GM12891 (cell line): ENCODE data around the gene NKAIN4.

Experiments
- DNase-seq: peaks from one replicate; pipeline ENCODE4 v3.0.0; 2011; ENCODE audit warnings: low spot score; ENCODE audit not compliant: insufficient read length
- FAIRE-seq: peaks from 2 replicates; lab custom pipeline; 2011; peaks lifted over from hg19 to GRCh38; lab: Jason Lieb, UNC
- PAX5 ChIP-seq: IDR thresholded peaks from 2 replicates; pipeline ENCODE4 v1.6.1; 2011; ENCODE audit warnings: low read length, moderate library complexity, mild to moderate bottlenecking; ENCODE audit not compliant: insufficient read depth, severe bottlenecking
- POLR2A ChIP-seq: IDR thresholded peaks from 2 replicates; pipeline ENCODE4 v1.6.1; 2011; ENCODE audit warnings: low read depth, low read length, control low read depth
- POLR2AphosphoS5 ChIP-seq: IDR thresholded peaks from 2 replicates; pipeline ENCODE4 v1.6.1; 2011; ENCODE audit warnings: low read depth, low read length, control low read depth
- POU2F2 ChIP-seq: IDR thresholded peaks from 2 replicates; pipeline ENCODE4 v1.6.1; 2011; ENCODE audit warnings: low read depth, mild to moderate bottlenecking, control low read depth, low read length, moderate library complexity
- SPI1 ChIP-seq: IDR thresholded peaks from 2 replicates; pipeline ENCODE4 v1.6.1; 2011; ENCODE audit warnings: low read depth, low read length, control low read depth
- TAF1 ChIP-seq: IDR thresholded peaks from 2 replicates; pipeline ENCODE4 v1.6.1; 2011; ENCODE audit warnings: low read depth, low read length, control low read depth

NKAIN4 gene

DNA sequence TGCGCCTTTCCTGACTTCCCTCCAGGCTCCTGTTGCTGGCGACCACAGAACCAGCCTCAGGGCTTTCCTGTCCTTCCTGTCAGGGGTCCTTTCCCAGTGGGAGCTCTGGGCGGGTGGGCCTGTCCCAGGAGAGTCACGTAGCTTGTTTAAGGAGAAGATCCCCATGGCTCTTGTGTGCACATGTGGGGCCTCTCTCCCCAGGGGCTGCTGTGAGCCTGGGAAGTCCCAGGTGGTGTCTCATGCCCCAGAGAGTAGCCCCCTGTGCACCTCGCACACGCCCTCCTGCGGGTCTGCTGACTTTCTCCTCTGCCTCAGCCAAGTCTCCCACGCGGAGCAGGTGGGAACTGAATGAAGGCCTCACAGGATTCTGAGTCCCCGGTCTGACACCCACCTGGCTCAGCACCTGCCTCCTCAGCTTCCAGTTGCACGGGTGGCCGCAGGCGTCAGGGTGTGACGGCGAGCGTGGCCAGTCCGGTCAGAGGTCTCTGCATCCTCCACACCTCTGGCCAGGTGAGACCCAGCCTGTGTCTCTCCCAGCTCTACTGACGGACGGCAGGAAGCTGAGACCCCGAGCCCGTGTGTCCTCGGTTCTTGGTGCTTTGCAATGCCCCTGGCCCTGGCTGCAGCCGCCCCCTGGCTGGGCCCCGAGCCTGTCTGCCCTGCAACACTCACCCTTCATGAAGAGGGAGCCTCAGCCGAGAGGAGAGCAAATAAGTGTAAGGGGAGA lies 5.6 kb upstream of the NKAIN4 start:
- TF ChIP-seq POLR2A (no peak), SPI1 (no peak), PAX5 (no peak), TAF1 (no peak), POLR2AphosphoS5 (no peak), POU2F2 (no peak)
- no peak for DNase-seq
- no peak for FAIRE-seq

DNA sequence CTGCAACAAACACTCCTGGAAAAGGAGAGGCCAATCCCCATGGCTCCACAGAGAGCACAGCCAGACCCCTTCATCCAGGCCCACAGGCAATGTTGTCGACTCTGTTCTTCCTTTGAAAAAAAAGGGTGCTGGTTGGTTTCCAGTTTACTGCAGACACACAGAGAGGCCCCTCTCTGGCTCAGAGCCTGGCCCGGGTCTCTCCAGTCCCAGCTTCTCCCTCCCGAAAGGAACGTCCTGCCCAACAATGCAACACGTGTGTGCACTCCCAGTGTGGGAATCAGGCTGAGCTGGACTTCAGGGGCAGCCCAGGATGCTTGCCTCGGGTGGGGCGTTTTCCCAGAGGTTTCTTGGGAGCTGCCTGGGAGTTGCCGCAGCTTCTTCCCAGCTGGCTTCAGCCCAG lies 4.5 kb upstream of the NKAIN4 start:
- FAIRE-seq (no peak), DNase-seq (no peak)
- TF ChIP-seq POLR2A (no peak), SPI1 (no peak), PAX5 (no peak), POLR2AphosphoS5 (no peak), POU2F2 (no peak), TAF1 (no peak)

DNA sequence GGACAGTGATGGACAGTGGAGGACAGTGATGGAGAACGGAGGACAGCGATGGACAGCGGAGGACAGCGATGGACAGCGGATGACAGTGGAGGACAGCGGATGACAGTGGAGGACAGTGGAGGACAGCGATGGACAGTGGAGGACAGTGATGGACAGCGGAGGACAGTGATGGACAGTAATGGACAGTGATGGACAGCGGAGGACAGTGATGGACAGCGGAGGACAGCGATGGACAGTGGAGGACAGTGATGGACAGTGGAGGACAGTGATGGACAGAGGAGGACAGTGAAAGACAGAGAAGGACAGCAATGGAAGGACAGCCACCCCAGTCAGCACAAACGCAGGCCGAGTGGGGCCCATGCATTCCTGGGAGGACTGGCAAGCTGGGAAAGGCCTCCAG lies 3.4 kb upstream of the NKAIN4 start:
- FAIRE-seq, result no peak
- no peak for TF ChIP-seq SPI1
- DNase-seq, result no peak

DNA sequence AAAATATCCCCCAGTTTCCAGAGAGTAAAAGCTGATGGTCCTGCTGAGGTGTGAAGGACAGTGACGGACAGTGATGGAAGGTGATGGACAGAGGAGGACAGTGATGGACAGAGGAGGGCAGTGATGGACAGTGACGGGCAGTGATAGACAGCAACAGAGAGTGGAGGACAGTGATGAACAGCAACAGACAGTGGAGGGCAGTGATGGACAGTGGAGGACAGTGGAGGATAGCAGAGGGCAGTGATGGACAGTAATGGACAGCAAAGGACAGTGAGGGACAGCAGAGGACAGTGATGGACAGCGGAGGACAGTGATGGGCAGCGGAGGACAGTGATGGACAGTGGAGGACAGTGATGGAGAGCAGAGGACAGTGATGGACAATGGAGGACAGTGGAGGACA lies 2.7 kb upstream of the NKAIN4 start:
- FAIRE-seq (no peak), DNase-seq (no peak)
- TF ChIP-seq POU2F2 (no peak), PAX5 (no peak), SPI1 (no peak), POLR2A (no peak), TAF1 (no peak), POLR2AphosphoS5 (no peak)

DNA sequence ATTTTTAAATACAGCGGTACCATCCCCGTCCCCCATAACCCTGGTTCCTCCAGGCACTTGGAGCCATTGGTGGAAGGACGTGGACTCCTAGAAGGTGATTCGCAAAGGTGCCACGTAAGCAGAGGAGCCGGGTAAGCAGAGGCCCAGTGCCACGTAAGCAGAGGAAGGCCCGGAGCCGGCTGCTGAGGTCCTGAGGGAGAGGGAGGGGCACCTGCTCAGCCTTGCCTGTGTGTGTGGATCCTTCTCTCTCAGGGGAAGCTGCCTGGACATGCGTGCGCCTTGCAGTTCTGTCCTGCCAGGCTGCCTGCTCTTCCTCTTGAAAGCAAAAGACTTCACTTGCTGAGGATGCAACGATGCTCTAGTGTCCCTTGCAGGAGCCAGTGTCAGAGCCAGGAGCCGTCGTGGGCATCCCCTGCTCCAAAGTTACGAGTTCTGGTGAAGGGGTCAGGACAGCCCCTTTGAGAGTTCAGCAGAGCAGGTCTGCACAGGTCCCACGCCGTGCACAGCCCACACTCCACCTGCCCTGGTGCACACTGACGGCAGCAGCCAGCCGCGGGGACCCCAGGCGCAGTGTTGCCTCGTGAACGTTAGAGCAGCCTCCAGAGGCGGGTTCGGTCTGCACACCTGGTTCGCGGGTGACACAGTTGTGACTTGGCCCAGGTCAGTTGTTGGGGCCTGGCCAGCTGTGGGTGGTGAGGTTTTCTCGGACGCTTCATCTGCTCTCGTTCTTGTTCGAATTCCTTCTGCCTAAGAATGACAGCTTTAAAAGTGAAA lies 1.9 kb upstream of the NKAIN4 start:
- FAIRE-seq, result no peak
- DNase-seq, result no peak
- TF ChIP-seq POLR2AphosphoS5, result no peak
- no peak for TF ChIP-seq TAF1
- no peak for TF ChIP-seq SPI1
- TF ChIP-seq POLR2A, result no peak
- no peak for TF ChIP-seq PAX5
- TF ChIP-seq POU2F2, result no peak

DNA sequence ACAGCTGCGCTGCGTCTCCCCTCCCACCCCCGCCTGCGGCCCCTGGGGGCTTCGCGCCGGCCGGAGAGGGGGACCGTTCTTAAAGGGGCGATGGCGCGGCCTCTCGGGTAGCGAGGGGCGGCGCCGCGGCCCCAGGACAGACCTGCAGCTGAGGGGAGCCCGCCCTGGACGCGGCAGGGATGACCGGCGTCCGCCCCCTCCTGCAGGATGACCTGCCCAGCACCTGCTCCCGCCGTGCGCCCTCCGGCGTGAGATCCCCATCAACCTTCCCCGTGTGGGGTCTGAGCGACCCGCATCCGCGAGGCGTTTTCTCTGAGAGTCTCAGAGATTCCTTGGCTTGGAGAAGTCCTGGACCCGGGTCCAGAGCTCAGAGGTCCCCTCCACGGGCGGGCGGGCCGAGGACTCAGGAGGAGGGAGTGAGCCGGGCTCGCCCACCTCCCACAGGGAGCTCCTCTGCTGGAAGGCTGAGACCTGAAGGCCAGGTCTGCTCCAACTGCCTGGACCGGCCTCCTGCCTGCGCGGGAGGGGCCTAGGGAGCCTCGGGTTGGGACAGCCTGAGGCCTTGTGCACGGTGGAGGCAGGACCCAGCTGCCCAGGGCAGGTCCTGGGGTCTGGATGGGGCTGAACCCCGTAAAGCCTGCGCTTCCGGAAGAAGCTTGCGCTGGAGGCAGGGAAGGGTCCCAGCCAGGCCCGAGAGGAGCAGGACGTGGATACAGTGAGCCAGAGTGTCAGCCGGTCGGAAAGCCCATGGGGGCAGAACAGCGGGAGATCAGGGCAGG lies 532 bp upstream of the NKAIN4 start:
- TF ChIP-seq SPI1, result no peak
- no peak for TF ChIP-seq TAF1
- no peak for TF ChIP-seq POLR2A
- no peak for TF ChIP-seq POLR2AphosphoS5
- TF ChIP-seq PAX5, result no peak
- no peak for TF ChIP-seq POU2F2
- DNase-seq (no peak), FAIRE-seq (no peak)

DNA sequence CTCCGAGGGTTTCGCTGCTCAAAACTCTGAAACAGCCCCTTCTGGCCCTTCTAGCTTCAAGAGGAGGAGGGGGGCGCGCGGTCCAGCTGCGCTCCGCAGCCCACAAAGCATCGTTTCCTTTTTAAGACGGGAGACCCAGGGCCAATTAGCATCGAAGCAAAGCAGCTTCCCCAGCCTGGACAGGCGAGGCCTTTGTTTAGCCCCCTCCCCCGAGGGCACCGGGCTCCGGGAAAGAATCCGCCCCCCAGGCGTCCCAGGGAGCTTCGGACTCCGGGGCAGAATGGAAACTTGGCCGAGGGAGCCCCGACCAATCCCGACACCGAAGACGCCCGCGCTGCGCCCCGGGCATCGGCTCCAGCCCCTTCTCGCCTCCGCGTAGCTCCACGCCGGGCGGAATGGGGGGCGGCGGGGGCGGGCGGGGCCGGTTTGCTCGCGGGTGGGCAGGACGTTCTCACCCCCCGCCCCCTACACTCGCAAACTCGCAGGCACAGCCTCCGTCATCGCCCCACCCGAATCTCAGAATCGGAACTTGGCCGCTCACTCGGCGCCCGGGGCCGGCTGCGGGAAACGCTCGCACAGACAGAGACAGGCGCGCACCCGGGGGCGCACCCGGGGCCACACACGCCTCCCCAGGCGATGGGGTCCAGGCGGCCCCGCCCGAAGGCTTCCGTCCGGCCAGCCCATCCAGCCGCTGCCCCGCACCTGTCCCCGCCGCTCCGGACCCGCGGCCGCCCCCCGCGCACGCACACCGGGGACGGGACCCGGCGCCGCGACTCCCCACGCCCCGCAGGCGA lies 628 bp downstream of the NKAIN4 start:
- TF ChIP-seq TAF1 (no peak), SPI1 (no peak), POU2F2 (no peak), POLR2AphosphoS5 (no peak), POLR2A (no peak), PAX5 (no peak)
- no peak for DNase-seq
- no peak for FAIRE-seq

DNA sequence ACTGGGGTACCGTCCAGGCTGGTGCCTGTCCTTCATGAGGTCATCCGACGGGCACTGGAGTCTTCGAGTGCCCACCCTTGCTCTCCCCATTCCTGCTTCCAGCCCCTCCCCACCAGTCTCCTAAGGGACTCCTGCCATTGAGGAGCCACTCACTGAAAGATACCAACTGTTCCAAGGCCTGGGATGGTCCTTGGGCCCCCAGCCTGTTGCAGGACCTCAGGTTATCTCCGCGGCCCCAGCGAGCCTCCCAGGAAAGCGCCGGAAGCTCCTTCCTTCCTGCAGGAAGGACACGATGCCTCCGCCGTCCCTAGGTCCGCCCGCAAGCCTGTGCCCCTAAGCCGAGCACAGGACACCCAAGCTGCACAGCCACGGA lies 1.2 kb downstream of the NKAIN4 start:
- TF ChIP-seq TAF1 (no peak), POLR2A (no peak), PAX5 (no peak), SPI1 (no peak), POLR2AphosphoS5 (no peak), POU2F2 (no peak)
- DNase-seq, result no peak
- no peak for FAIRE-seq
